Endothelial cell (in vitro differentiated cells): ENCODE results near the gene SLC7A10. TPM values are rescaled to one million over a fixed set of nuclear protein-coding genes. Genes with fewer than 3 reads are reported as not detected.

Experiments
- DNase-seq: peaks from one replicate; pipeline ENCODE4 v3.0.0; 2021; ENCODE audit warnings: low spot score
- H3K27ac Mint-ChIP-seq: one replicate; pipeline ENCODE4 v1.8.0; 2021; ENCODE audit warnings: mixed read lengths, inconsistent platforms; ENCODE audit not compliant: unreplicated experiment
- H3K27me3 Mint-ChIP-seq: one replicate; pipeline ENCODE4 v1.8.0; 2021; ENCODE audit warnings: mild to moderate bottlenecking, moderate library complexity, mixed read lengths, inconsistent platforms; ENCODE audit not compliant: unreplicated experiment
- H3K36me3 Mint-ChIP-seq: one replicate; pipeline ENCODE4 v1.8.0; 2021; ENCODE audit warnings: mild to moderate bottlenecking, low read depth, mixed read lengths, inconsistent platforms; ENCODE audit not compliant: unreplicated experiment
- H3K4me1 Mint-ChIP-seq: one replicate; pipeline ENCODE4 v1.8.0; 2021; ENCODE audit warnings: mild to moderate bottlenecking, mixed read lengths, inconsistent platforms; ENCODE audit not compliant: unreplicated experiment
- H3K4me3 Mint-ChIP-seq: one replicate; pipeline ENCODE4 v1.8.0; 2021; ENCODE audit warnings: mild to moderate bottlenecking, mixed read lengths, inconsistent platforms; ENCODE audit not compliant: unreplicated experiment
- H3K9me3 Mint-ChIP-seq: one replicate; pipeline ENCODE4 v1.8.0; 2021; ENCODE audit warnings: mixed read lengths, inconsistent platforms; ENCODE audit not compliant: unreplicated experiment
- total RNA-seq: library from RNA; stranded (reverse); fragmentation: NEBNext Ultra II Directional; extraction: Animal tissue kit (Norgen Biotek cat#: 25700); gene quantifications from one replicate; pipeline ENCODE4 v1.2.1, GENCODE V29; 2021; ENCODE audit not compliant: unreplicated experiment
- TF ChIP-seq, protein P1 (sequence below): fragments of 200-600 bp; sonication (generic); IDR thresholded peaks from one replicate; pipeline ENCODE4 v1.5.0; 2021; ENCODE audit warnings: antibody characterized with exemption; ENCODE audit not compliant: unreplicated experiment

Gene SLC7A10
- total RNA-seq, 1 donor from 2014 or later: 4.4 TPM

DNA sequence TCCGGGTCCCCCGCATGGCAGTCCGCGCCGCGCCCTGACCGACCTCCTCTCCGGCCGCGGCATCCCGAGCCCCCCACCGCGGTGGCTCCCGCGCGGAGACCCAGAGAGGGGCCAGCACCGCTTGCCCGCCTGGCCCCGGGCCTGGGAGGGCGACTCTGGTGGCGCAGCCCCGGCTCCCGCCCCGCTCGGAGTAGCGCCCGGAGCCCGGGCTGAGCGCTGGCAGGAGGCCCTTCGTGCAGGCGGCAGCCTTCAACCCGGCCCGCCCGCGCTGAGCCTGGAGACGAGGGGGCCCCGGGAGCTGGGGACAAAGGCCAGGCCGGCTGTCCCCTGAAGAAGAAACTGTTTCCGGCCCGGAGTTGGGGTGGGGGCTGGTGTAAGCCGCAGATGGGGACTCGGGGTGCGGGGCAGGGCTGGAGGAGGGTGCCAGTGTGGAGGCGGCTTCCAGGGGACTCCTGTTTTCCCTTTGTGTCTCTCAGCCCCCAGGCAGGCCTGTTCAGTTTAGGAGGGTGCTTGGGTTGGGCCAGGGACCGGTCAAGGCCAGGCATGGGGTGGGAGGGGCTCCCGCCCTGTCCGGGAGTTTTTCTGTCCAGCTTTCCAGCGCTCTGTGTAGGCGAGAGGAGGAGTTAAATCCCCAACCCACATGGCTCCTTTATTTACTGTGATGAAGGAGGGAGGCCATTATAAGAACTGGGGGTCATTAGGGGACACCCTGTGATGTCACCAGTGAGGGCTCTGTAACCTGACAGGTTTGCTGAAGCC lies 30.6 kb downstream of the SLC7A10 start:
- no peak overlapping the region for H3K27ac Mint-ChIP-seq
- no peaks in the 10 kb centered on the region for H3K4me1 Mint-ChIP-seq
- H3K27me3 Mint-ChIP-seq: peaks cover 9% of the 10 kb centered on the region
- peak; percentile 41 for DNase-seq
- TF ChIP-seq, protein P1, sequence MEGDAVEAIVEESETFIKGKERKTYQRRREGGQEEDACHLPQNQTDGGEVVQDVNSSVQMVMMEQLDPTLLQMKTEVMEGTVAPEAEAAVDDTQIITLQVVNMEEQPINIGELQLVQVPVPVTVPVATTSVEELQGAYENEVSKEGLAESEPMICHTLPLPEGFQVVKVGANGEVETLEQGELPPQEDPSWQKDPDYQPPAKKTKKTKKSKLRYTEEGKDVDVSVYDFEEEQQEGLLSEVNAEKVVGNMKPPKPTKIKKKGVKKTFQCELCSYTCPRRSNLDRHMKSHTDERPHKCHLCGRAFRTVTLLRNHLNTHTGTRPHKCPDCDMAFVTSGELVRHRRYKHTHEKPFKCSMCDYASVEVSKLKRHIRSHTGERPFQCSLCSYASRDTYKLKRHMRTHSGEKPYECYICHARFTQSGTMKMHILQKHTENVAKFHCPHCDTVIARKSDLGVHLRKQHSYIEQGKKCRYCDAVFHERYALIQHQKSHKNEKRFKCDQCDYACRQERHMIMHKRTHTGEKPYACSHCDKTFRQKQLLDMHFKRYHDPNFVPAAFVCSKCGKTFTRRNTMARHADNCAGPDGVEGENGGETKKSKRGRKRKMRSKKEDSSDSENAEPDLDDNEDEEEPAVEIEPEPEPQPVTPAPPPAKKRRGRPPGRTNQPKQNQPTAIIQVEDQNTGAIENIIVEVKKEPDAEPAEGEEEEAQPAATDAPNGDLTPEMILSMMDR: no peak
- H3K9me3 Mint-ChIP-seq: no peaks in the 10 kb centered on the region
- no peaks in the 10 kb centered on the region for H3K36me3 Mint-ChIP-seq
- H3K4me3 Mint-ChIP-seq: peak overlapping the region; percentile 67

DNA sequence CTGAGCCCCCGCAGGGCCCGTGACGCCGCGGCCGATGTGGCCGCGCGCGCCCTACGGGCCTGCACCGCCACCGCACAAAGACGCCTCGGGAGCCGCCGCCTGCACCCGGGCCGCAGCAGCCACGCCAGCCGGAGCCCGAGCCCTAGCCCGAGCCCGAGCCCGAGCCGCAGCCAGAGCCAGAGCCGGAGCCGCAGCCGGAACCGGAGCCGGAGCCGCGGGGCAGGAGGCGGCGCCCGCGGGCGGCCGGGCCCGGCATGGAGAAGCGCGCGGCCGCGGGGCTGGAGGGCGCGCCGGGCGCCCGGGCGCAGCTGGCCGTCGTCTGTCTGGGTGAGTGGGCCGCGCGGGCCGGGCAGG lies 31.1 kb downstream of the SLC7A10 start:
- Mint-ChIP-seq H3K4me1 (no peaks in the 10 kb centered on the region), H3K9me3 (no peaks in the 10 kb centered on the region), H3K4me3 (no peak overlapping the region), H3K27me3 (peaks cover 9% of the 10 kb centered on the region), H3K36me3 (no peaks in the 10 kb centered on the region), H3K27ac (no peak overlapping the region)
- TF ChIP-seq, protein P1: no peak
- no peak for DNase-seq

DNA sequence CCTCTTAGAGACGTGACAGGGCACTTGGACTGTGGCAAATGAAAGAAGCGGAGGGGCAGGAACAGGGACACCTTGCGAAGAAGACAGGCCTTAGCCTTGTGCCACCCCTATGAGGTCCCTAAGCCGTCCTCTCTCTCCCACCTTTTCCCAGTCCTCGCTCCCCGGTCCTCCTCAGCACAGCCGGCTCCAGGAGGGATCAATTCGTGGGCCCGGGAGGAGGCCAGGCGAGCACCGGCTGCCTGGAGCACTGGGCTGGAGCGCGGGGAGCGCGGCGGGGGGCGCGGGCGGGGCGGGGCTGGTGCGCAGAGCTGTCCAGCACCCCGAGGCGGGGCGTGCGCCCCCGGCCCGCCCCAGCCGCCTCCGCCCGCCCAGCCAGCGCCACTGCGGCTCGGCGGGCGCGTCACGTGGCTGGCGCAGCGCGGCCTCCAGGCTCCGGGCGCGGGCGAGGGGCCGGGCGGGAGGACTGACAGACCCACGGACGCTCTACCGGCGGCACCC lies 31.7 kb downstream of the SLC7A10 start, which contains the start of gene LRP3:
Gene LRP3, plus strand, starts transcription at position 466 of the 498 bp plus-strand sequence. CDS start 456 bp downstream, outside the sequence.
- TF ChIP-seq, protein P1: no peak
- Mint-ChIP-seq H3K9me3 (no peaks in the 10 kb centered on the region), H3K4me3 (peak within 1 kb of the TSS; percentile 74), H3K27ac (no peak within 1 kb of the TSS), H3K27me3 (peaks cover 9% of the 10 kb centered on the region), H3K36me3 (no peaks in the 10 kb centered on the region), H3K4me1 (no peaks in the 10 kb centered on the region)
- DNase-seq: no peak

DNA sequence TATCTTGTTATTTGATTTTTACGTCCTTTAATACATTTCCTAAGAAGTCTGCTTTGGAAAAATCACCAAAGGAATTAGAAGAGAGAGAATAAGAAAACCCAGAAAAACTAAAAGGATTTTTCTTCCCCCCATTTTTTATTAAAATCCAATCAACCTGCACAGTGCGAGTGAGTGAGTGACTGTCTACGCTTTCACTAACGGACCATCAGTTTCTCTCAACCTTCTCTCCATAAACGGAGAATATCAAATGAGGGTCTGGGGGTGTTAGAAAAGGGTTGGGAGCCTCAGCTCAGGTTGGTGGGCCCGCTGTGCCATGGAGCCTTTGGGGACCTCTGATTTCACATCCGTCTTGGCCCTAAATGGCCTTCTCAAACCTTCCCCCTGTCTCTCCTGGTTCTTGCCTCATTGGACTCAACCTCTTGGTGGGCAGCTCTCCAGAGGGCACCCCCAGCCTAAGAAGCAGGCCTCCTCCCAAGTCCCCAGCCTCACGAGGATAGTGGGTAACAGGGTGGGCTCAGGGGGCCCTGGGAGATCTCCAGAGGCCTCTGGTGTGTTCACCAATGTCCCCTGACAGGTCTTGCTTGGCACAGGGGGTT lies 32.3 kb downstream of the SLC7A10 start:
- H3K9me3 Mint-ChIP-seq: no peaks in the 10 kb centered on the region
- TF ChIP-seq, protein P1: no peak
- no peak overlapping the region for H3K27ac Mint-ChIP-seq
- DNase-seq: no peak
- no peaks in the 10 kb centered on the region for H3K4me1 Mint-ChIP-seq
- peaks cover 9% of the 10 kb centered on the region for H3K27me3 Mint-ChIP-seq
- H3K36me3 Mint-ChIP-seq: no peaks in the 10 kb centered on the region
- peak overlapping the region; percentile 74 for H3K4me3 Mint-ChIP-seq

DNA sequence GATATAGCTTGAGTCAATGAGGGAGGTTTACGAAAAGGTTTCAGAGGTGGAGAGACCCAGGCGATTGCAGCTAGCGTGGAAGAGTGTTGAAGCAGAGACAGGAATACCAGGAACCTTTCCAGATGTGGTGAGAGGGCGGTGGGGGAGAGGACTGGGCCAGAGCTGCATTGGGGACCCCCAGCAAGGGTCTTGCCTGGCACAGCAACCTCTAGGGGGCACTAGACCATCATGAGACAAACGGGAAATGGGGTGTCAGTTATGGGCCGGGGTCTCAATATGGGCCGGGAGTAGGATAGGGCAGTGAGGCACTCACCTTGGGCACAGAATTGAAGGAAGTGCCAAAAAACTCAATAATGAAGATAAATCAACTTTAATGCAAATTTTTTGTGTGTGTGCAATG lies 33.6 kb downstream of the SLC7A10 start:
- Mint-ChIP-seq H3K4me1 (no peaks in the 10 kb centered on the region), H3K27me3 (peaks cover 9% of the 10 kb centered on the region), H3K36me3 (no peaks in the 10 kb centered on the region), H3K27ac (no peak overlapping the region), H3K4me3 (no peak overlapping the region), H3K9me3 (no peaks in the 10 kb centered on the region)
- DNase-seq: no peak
- TF ChIP-seq, protein P1: no peak
